ENCODE results near the gene NAA20. TPM values are rescaled to one million over a fixed set of nuclear protein-coding genes. Genes with fewer than 3 reads are reported as not detected.
A peak's percentile ranks its signal among the peaks of the same experiment; 100 is the strongest.

Gene NAA20
- total RNA-seq, 1 donor from 2014 or later, result 54.3 TPM

- DNase-seq (ENCODE audit: low spot score), result no peak
Observed at GRCh38 chr20:20075032-20075431, 57.9 kb downstream of the NAA20 start.

GRCh38 chr20:20076297-20077065 is 59.3 kb downstream of the NAA20 start:
- DNase-seq (ENCODE audit: low spot score), result no peak

GRCh38 chr20:20078041-20078440 is 60.9 kb downstream of the NAA20 start:
- no peak for DNase-seq (ENCODE audit: low spot score)

GRCh38 chr20:20079102-20079784 is 62.1 kb downstream of the NAA20 start:
- peak; percentile 40 for DNase-seq (ENCODE audit: low spot score)

Other genes starting within 250 kb of the NAA20 start
- gene CRNKL1, start 35.1 kb downstream of the NAA20 start, total RNA-seq, result 24.9 TPM
- 0.78 TPM for gene CFAP61, start 35.2 kb downstream of the NAA20 start, total RNA-seq